ENCODE data around the gene MBTPS2.

The MBTPS2 gene

GRCh38 chrX:21881881-21882574 lies 42.6 kb downstream of the MBTPS2 start:
- TF ChIP-seq POLR2A (IDR thresholded peaks at IDR 0.05; ENCODE audit: low read length) (no peak), GATA1 (IDR thresholded peaks at IDR 0.05; ENCODE audit: low read depth, low read length) (no peak)
- no peak for DNase-seq

GRCh38 chrX:21883258-21883657 lies 43.8 kb downstream of the MBTPS2 start:
- DNase-seq = no peak
- TF ChIP-seq GATA1 (IDR thresholded peaks at IDR 0.05; ENCODE audit: low read depth, low read length) (no peak), POLR2A (IDR thresholded peaks at IDR 0.05; ENCODE audit: low read length) (no peak)

DNA sequence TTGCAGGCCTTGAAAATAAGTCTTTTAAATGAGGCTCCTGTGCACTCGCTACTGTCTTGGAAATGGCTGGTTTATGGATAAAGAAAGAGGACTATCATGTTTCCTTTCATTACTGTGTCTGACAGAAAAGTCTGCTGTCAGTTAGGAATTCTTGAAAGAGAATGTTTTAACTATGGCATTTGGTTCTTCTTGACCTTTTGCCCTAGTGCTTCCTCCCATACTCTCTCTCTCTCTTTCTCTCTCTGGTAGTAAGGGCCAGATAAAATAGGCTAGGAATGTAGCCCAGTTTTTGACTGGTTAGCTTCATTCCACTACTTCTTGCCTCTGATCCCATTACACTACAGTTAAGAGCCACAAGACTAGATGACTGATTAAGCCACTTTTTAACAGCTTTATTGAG lies 46.2 kb downstream of the MBTPS2 start:
- DNase-seq = no peak
- no peak for TF ChIP-seq POLR2A (IDR thresholded peaks at IDR 0.05; ENCODE audit: low read length)
- no peak for TF ChIP-seq GATA1 (IDR thresholded peaks at IDR 0.05; ENCODE audit: low read depth, low read length)

- TF ChIP-seq GATA1 (IDR thresholded peaks at IDR 0.05; ENCODE audit: low read depth, low read length) = no peak
- TF ChIP-seq POLR2A (IDR thresholded peaks at IDR 0.05; ENCODE audit: low read length) = no peak
These were observed 65.9 kb downstream of the MBTPS2 start for GRCh38 chrX:21905313-21905712.

GRCh38 chrX:21905953-21906352 lies 66.5 kb downstream of the MBTPS2 start:
- no peak for DNase-seq
- TF ChIP-seq POLR2A (IDR thresholded peaks at IDR 0.05; ENCODE audit: low read length) (no peak), GATA1 (IDR thresholded peaks at IDR 0.05; ENCODE audit: low read depth, low read length) (no peak)

More at GRCh38 chrX:21905313-21905712, 65.9 kb downstream of the MBTPS2 start:
- no peak for DNase-seq

GRCh38 chrX:21907260-21907659 lies 67.8 kb downstream of the MBTPS2 start:
- DNase-seq = no peak
- TF ChIP-seq GATA1 (IDR thresholded peaks at IDR 0.05; ENCODE audit: low read depth, low read length) (no peak), POLR2A (IDR thresholded peaks at IDR 0.05; ENCODE audit: low read length) (no peak)

DNA sequence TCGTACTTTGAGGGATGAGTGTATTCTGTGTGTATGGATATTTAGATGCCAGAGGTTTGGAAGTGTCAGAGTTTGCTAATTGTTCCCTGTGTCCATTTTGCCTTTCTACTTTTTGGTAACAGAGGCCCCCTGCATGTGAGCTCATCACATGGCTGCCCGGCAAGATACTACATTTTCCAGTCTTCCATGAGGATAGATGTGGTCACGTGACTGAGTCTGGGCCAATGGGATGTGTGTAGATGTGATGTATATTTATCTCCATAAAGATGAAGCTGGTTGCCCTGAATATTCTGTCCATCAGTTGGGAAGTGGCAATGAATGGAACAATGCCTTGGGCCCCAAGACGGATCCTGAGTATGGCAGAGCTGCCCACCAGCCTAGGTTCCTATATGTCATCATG lies 72.1 kb downstream of the MBTPS2 start:
- TF ChIP-seq GATA1 (IDR thresholded peaks at IDR 0.05; ENCODE audit: low read depth, low read length) (no peak), POLR2A (IDR thresholded peaks at IDR 0.05; ENCODE audit: low read length) (no peak)
- no peak for DNase-seq

DNA sequence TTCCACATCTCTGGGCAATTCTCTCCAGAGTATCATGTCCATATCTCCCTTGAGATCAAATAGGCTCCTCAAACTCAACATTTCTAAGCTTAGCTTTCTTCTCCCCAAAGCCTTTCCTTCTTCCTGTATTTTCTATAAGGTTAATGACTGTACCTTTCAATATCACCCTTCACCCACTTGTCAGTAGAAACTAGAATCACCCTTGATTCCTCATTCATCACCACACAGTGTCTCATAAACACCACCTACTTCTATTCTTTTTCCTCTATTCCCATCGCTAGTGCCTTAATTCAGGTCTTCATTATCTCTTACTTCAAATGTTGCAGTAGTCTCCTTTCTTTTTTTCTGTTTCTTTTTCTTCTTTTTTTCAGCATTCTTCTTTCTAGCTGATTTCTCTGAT lies 72.8 kb downstream of the MBTPS2 start:
- TF ChIP-seq POLR2A (IDR thresholded peaks at IDR 0.05; ENCODE audit: low read length) (no peak), GATA1 (IDR thresholded peaks at IDR 0.05; ENCODE audit: low read depth, low read length) (no peak)
- no peak for DNase-seq

- no peak for DNase-seq
- TF ChIP-seq POLR2A (IDR thresholded peaks at IDR 0.05; ENCODE audit: low read length) (no peak), GATA1 (IDR thresholded peaks at IDR 0.05; ENCODE audit: low read depth, low read length) (no peak)
These were observed 73.6 kb downstream of the MBTPS2 start for GRCh38 chrX:21912989-21913388.

GRCh38 chrX:21926116-21926515 lies 86.7 kb downstream of the MBTPS2 start:
- DNase-seq = no peak
- TF ChIP-seq POLR2A (IDR thresholded peaks at IDR 0.05; ENCODE audit: low read length) (no peak), GATA1 (IDR thresholded peaks at IDR 0.05; ENCODE audit: low read depth, low read length) (no peak)

GRCh38 chrX:21926527-21927278 lies 87.3 kb downstream of the MBTPS2 start:
- DNase-seq = no peak
- TF ChIP-seq POLR2A (IDR thresholded peaks at IDR 0.05; ENCODE audit: low read length) = no peak
- no peak for TF ChIP-seq GATA1 (IDR thresholded peaks at IDR 0.05; ENCODE audit: low read depth, low read length)

GRCh38 chrX:21929209-21929608 lies 89.8 kb downstream of the MBTPS2 start:
- no peak for TF ChIP-seq GATA1 (IDR thresholded peaks at IDR 0.05; ENCODE audit: low read depth, low read length)
- no peak for TF ChIP-seq POLR2A (IDR thresholded peaks at IDR 0.05; ENCODE audit: low read length)
- no peak for DNase-seq

DNA sequence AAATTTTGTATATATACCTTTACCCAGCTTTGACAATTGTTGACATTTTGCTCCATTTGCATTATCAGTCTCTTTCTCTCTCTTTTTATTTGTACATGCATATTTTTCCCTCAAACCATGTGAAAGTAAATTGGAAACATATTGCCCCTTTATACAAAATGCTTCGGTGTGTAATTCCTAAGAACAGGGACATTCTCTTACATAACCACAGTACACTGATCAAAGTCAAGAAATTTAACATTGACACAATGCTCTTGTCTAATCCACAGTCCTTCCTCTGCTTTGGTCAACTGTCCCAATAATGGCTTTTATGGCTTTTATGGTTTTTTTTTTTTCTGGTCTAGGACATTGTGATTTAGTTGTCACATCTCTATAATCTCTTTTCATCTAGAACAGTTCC lies 91.6 kb downstream of the MBTPS2 start:
- no peak for DNase-seq
- TF ChIP-seq GATA1 (IDR thresholded peaks at IDR 0.05; ENCODE audit: low read depth, low read length) (no peak), POLR2A (IDR thresholded peaks at IDR 0.05; ENCODE audit: low read length) (no peak)

DNA sequence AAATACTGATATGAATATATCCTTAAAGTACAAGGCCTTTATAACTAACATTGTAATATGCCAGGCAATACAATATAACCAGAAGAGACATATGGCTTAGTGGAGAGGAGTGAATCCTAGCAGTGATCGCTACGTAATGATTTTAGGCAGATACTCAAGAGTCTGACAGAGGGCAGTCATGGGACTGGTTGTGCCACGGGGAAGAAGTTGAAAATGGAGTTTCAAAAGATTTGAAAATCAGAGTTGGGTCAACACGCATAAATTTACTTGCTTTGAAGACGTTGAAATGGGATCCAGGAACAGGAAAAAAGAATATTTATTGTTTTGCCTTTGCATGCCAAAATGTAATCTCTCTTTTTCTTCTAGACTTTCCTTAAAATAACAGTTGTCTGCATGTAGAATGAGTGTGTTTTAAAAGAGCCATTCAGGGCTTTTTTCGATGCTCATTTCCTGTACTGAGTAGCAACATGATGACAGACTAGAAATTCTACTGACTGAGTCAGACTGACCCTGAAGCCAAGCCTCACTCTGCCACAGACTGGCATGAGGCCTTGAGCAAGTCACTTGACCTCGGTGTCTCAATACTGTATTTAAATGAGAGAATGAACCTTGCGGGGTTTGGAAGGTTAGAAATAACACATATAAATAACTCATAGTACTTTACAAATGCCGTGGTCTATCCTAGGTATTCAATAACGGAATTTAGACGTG lies 93.0 kb downstream of the MBTPS2 start:
- TF ChIP-seq POLR2A (IDR thresholded peaks at IDR 0.05; ENCODE audit: low read length) (no peak), GATA1 (IDR thresholded peaks at IDR 0.05; ENCODE audit: low read depth, low read length) (no peak)
- DNase-seq = no peak
